Measurements from ENCODE around the gene CD4.
A peak's percentile ranks its signal among the peaks of the same experiment; 100 is the strongest.

The CD4 gene

DNA sequence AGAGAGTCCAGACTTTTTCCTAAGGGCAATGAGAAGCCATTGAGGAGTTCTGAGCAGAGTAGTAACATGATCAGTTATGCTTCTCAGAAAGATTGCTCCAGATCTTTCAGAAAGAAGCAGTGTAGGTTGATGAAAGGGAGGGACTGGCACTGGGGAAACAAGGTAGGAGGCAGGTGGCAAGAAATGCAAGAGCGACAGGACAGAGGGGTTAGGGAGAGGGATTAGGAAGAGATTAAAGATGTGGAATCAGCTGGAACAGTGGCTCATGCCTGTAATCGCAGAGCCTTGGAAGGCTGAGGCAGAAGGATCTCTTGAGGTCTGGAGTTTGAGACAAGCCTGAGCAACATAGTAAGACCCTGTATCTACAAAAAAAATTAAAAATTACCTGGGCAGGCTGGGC lies 58.3 kb downstream of the CD4 start:
- Histone ChIP-seq H2BK15ac (replicated peaks; ENCODE audit: low read depth) (no peak overlapping the region), H3K23ac (ENCODE audit: low read length) (no peak overlapping the region), H3K4me1 (ENCODE audit: control insufficient read depth, low read depth, low read length) (no peaks in the 10 kb centered on the region), H3K79me2 (ENCODE audit: control insufficient read depth, insufficient read depth, low read length) (peaks cover 9% of the 10 kb centered on the region), H3K36me3 (ENCODE audit: control insufficient read depth, insufficient read depth, low read length) (peaks cover 14% of the 10 kb centered on the region), H3K4ac (ENCODE audit: low read depth, low read length) (no peak overlapping the region), H3K4me3 (ENCODE audit: low read length) (no peak overlapping the region), H3K9ac (ENCODE audit: low read length) (no peak overlapping the region), H4K5ac (ENCODE audit: low read length) (no peak overlapping the region), H3K18ac (ENCODE audit: low read length) (no peak overlapping the region), H2BK5ac (ENCODE audit: low read length) (no peak overlapping the region), H3K4me2 (ENCODE audit: low read length) (no peak overlapping the region), H2AK5ac (ENCODE audit: low read length) (no peak overlapping the region), H3K56ac (ENCODE audit: low read length) (no peak overlapping the region), H4K8ac (ENCODE audit: low read depth, low read length) (no peak overlapping the region), H3K27ac (ENCODE audit: low read depth, low read length) (no peak overlapping the region), H3K79me1 (ENCODE audit: low read length) (peaks cover 13% of the 10 kb centered on the region), H2BK120ac (ENCODE audit: low read depth, low read length) (no peak overlapping the region), H3K27me3 (ENCODE audit: insufficient read depth, low read length, poor library complexity) (no peaks in the 10 kb centered on the region)
- DNase-seq, result no peak
- WGBS (ENCODE audit: extremely low coverage, insufficient coverage, low lambda C conversion rate), result no CpG with 5 or more reads among the region's 2 CpGs

DNA sequence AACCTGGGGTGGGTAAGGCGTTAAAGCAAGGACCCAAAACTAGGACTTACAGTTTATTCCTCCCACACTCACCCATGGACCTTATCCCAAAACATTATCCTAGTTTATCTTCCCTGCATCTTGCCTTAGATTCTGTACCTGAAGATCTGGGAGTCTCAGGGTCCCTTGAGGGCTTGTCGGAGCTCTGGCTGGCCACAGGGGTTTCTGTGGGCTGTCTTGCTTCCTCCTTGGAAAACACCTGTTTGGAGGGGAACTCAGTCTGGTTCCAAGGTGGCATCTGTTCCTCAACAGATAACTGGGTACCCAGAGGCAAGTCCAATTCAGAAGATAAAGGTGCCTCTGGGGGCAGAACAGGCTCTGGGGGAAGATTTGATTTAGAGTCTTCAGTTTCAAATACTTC lies 60.1 kb downstream of the CD4 start:
- Histone ChIP-seq H2BK15ac (replicated peaks; ENCODE audit: low read depth) (no peak overlapping the region), H4K8ac (ENCODE audit: low read depth, low read length) (no peak overlapping the region), H4K5ac (ENCODE audit: low read length) (no peak overlapping the region), H2BK5ac (ENCODE audit: low read length) (no peak overlapping the region), H2BK120ac (ENCODE audit: low read depth, low read length) (no peak overlapping the region), H3K56ac (ENCODE audit: low read length) (no peak overlapping the region), H3K36me3 (ENCODE audit: control insufficient read depth, insufficient read depth, low read length) (peaks cover 14% of the 10 kb centered on the region), H3K18ac (ENCODE audit: low read length) (no peak overlapping the region), H3K27me3 (ENCODE audit: insufficient read depth, low read length, poor library complexity) (no peaks in the 10 kb centered on the region), H3K4me3 (ENCODE audit: low read length) (no peak overlapping the region), H2AK5ac (ENCODE audit: low read length) (no peak overlapping the region), H3K4me1 (ENCODE audit: control insufficient read depth, low read depth, low read length) (peaks cover 6% of the 10 kb centered on the region), H3K79me1 (ENCODE audit: low read length) (peaks cover 20% of the 10 kb centered on the region), H3K4ac (ENCODE audit: low read depth, low read length) (no peak overlapping the region), H3K4me2 (ENCODE audit: low read length) (no peak overlapping the region), H3K79me2 (ENCODE audit: control insufficient read depth, insufficient read depth, low read length) (peaks cover 22% of the 10 kb centered on the region), H3K27ac (ENCODE audit: low read depth, low read length) (no peak overlapping the region), H3K23ac (ENCODE audit: low read length) (no peak overlapping the region), H3K9ac (ENCODE audit: low read length) (no peak overlapping the region)
- WGBS (ENCODE audit: extremely low coverage, insufficient coverage, low lambda C conversion rate), result no CpG with 5 or more reads among the region's 2 CpGs
- no peak for DNase-seq

- Histone ChIP-seq H3K4me3 (ENCODE audit: low read length) (peak overlapping the region; percentile 79), H3K27me3 (ENCODE audit: insufficient read depth, low read length, poor library complexity) (no peaks in the 10 kb centered on the region)
Measured at GRCh38 chr12:6849976-6850560, 60.7 kb downstream of the CD4 start.

DNA sequence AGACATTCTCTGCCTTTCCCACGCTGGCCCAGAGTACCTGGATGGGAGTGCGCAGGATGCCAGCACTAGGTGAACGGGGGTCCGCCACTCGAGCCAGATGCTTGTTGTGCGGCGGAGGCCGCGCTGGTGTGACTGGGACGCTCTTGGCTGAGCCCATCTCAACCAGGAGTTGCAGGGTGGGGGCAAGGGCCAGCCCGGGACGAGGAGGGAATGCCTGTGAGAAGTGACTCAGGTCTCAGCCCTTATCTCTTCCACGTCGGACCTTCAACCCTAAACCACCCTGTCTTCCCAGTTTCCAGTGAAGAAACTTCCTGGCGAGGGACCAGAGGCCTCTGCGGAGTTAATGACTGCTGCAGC lies 61.4 kb downstream of the CD4 start:
- no peak overlapping the region for H2BK120ac ChIP-seq (ENCODE audit: low read depth, low read length)
- DNase-seq, result no peak
- H3K4me1 ChIP-seq (ENCODE audit: control insufficient read depth, low read depth, low read length), result peaks cover 6% of the 10 kb centered on the region
- no peak overlapping the region for H3K23ac ChIP-seq (ENCODE audit: low read length)
- peak overlapping the region; percentile 95 for H3K56ac ChIP-seq (ENCODE audit: low read length)
- peak overlapping the region; percentile 74 for H3K4me2 ChIP-seq (ENCODE audit: low read length)
- no peak overlapping the region for H4K5ac ChIP-seq (ENCODE audit: low read length)
- H3K79me1 ChIP-seq (ENCODE audit: low read length), result peaks cover 24% of the 10 kb centered on the region
- H4K8ac ChIP-seq (ENCODE audit: low read depth, low read length), result no peak overlapping the region
- H3K9ac ChIP-seq (ENCODE audit: low read length), result peak overlapping the region; percentile 90
- H3K4me3 ChIP-seq (ENCODE audit: low read length), result peak overlapping the region; percentile 79
- no peak overlapping the region for H2BK15ac ChIP-seq (replicated peaks; ENCODE audit: low read depth)
- no peak overlapping the region for H2AK5ac ChIP-seq (ENCODE audit: low read length)
- H3K36me3 ChIP-seq (ENCODE audit: control insufficient read depth, insufficient read depth, low read length), result peaks cover 10% of the 10 kb centered on the region
- H3K79me2 ChIP-seq (ENCODE audit: control insufficient read depth, insufficient read depth, low read length), result peaks cover 26% of the 10 kb centered on the region
- no peaks in the 10 kb centered on the region for H3K27me3 ChIP-seq (ENCODE audit: insufficient read depth, low read length, poor library complexity)
- H3K4ac ChIP-seq (ENCODE audit: low read depth, low read length), result peak overlapping the region; percentile 64
- no peak overlapping the region for H2BK5ac ChIP-seq (ENCODE audit: low read length)
- no peak overlapping the region for H3K27ac ChIP-seq (ENCODE audit: low read depth, low read length)
- H3K18ac ChIP-seq (ENCODE audit: low read length), result no peak overlapping the region
- WGBS (ENCODE audit: extremely low coverage, insufficient coverage, low lambda C conversion rate), result no CpG with 5 or more reads among the region's 16 CpGs

More at GRCh38 chr12:6849976-6850560, 60.7 kb downstream of the CD4 start:
- no peak overlapping the region for H4K5ac ChIP-seq (ENCODE audit: low read length)
- no peak overlapping the region for H3K18ac ChIP-seq (ENCODE audit: low read length)
- H2BK120ac ChIP-seq (ENCODE audit: low read depth, low read length), result no peak overlapping the region
- WGBS (ENCODE audit: extremely low coverage, insufficient coverage, low lambda C conversion rate), result no CpG with 5 or more reads among the region's 10 CpGs
- peaks cover 25% of the 10 kb centered on the region for H3K79me2 ChIP-seq (ENCODE audit: control insufficient read depth, insufficient read depth, low read length)
- H2AK5ac ChIP-seq (ENCODE audit: low read length), result no peak overlapping the region
- DNase-seq, result no peak
- no peak overlapping the region for H3K23ac ChIP-seq (ENCODE audit: low read length)
- H2BK15ac ChIP-seq (replicated peaks; ENCODE audit: low read depth), result no peak overlapping the region
- H3K4me2 ChIP-seq (ENCODE audit: low read length), result peak overlapping the region; percentile 74
- peaks cover 6% of the 10 kb centered on the region for H3K4me1 ChIP-seq (ENCODE audit: control insufficient read depth, low read depth, low read length)
- peak overlapping the region; percentile 95 for H3K56ac ChIP-seq (ENCODE audit: low read length)
- no peak overlapping the region for H3K4ac ChIP-seq (ENCODE audit: low read depth, low read length)
- H2BK5ac ChIP-seq (ENCODE audit: low read length), result no peak overlapping the region
- peaks cover 11% of the 10 kb centered on the region for H3K36me3 ChIP-seq (ENCODE audit: control insufficient read depth, insufficient read depth, low read length)
- H3K79me1 ChIP-seq (ENCODE audit: low read length), result peaks cover 23% of the 10 kb centered on the region
- no peak overlapping the region for H3K27ac ChIP-seq (ENCODE audit: low read depth, low read length)
- H4K8ac ChIP-seq (ENCODE audit: low read depth, low read length), result no peak overlapping the region
- peak overlapping the region; percentile 90 for H3K9ac ChIP-seq (ENCODE audit: low read length)

DNA sequence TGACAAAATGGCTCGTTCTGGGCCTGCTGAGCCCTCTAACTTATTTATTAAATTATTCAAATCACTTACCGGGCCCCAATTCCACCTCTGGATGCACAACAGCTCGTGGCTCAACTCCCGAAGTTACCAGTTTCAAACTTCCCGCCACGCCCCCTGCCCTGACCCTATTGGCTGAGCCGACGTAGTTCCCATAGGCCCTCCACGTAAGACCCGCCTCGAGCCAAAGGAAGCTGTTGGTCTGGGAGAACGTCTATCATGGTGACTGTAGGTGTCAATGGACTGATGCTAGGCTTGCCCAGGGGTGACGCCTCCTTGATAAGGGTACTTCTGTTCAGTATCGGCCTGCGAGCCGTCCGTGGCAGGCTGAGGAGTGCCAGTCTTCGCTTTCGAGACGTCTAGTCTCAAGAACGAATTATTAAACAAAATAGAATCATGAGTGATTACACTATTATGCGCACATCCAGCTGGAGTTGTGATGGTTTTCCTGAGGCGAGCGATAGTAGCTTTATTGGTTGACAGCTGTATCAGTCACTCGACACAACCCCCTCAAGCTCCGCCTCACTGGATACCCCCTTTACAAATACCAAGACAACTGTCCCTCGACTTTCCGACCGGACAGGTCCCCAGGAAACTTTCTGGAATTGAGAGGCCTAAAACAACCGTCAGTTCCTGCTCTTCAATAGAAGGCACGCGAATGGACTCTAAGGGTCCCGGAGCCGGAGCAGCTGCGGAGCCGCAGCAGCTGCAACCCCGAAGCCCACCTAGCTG lies 62.0 kb downstream of the CD4 start, which contains the start of gene CDCA3:
TSS of gene CDCA3 (minus strand) at position 134 of the 768 bp plus-strand sequence. CDS start 334 bp downstream, outside the sequence.
- peak; percentile 100 for DNase-seq
- WGBS (ENCODE audit: extremely low coverage, insufficient coverage, low lambda C conversion rate), result no CpG with 5 or more reads among the region's 37 CpGs
- peak within 1 kb of the TSS; percentile 98 for H2BK5ac ChIP-seq (ENCODE audit: low read length)
- peak within 1 kb of the TSS; percentile 100 for H3K56ac ChIP-seq (ENCODE audit: low read length)
- H3K27me3 ChIP-seq (ENCODE audit: insufficient read depth, low read length, poor library complexity), result no peaks in the 10 kb centered on the region
- H3K79me2 ChIP-seq (ENCODE audit: control insufficient read depth, insufficient read depth, low read length), result peaks cover 26% of the 10 kb centered on the region
- peaks cover 8% of the 10 kb centered on the region for H3K36me3 ChIP-seq (ENCODE audit: control insufficient read depth, insufficient read depth, low read length)
- no peak within 1 kb of the TSS for H4K8ac ChIP-seq (ENCODE audit: low read depth, low read length)
- no peak within 1 kb of the TSS for H2AK5ac ChIP-seq (ENCODE audit: low read length)
- H3K23ac ChIP-seq (ENCODE audit: low read length), result no peak within 1 kb of the TSS
- peaks cover 24% of the 10 kb centered on the region for H3K79me1 ChIP-seq (ENCODE audit: low read length)
- peaks cover 6% of the 10 kb centered on the region for H3K4me1 ChIP-seq (ENCODE audit: control insufficient read depth, low read depth, low read length)
- no peak within 1 kb of the TSS for H2BK15ac ChIP-seq (replicated peaks; ENCODE audit: low read depth)
- H3K27ac ChIP-seq (ENCODE audit: low read depth, low read length), result peak within 1 kb of the TSS; percentile 26
- H3K18ac ChIP-seq (ENCODE audit: low read length), result no peak within 1 kb of the TSS
- peak within 1 kb of the TSS; percentile 98 for H3K4me2 ChIP-seq (ENCODE audit: low read length)
- peak within 1 kb of the TSS; percentile 64 for H3K4ac ChIP-seq (ENCODE audit: low read depth, low read length)
- H4K5ac ChIP-seq (ENCODE audit: low read length), result no peak within 1 kb of the TSS
- no peak within 1 kb of the TSS for H2BK120ac ChIP-seq (ENCODE audit: low read depth, low read length)
- peak within 1 kb of the TSS; percentile 98 for H3K9ac ChIP-seq (ENCODE audit: low read length)
- H3K4me3 ChIP-seq (ENCODE audit: low read length), result peak within 1 kb of the TSS; percentile 96
